HCT116 (cell line): Measurements from ENCODE around the gene GPC5. TPM values are rescaled to one million over a fixed set of nuclear protein-coding genes. Genes with fewer than 3 reads are reported as not detected.
"Not testable (repeated sequence)": the region's sequence is repeated elsewhere in the genome, so short reads cannot be mapped to it uniquely, and the experiment has no call there.

Experiments used
- ATAC-seq: fragments of 200-7000 bp; cut with Tn5 transposase; 2 replicates; pipeline ENCODE4 v1.9.1; 2020; ENCODE audit warnings: mild to moderate bottlenecking, moderate library complexity
- BruUV-seq: library from RNA; stranded (reverse); fragments of 400-500 nt; replicated peaks from 2 replicates; lab custom pipeline; 2021; lab: Mats Ljungman, UMichigan
- CTCF ChIA-PET: fragments of 300-600 bp; sonication (Branson Sonifier 250); formaldehyde crosslinking; loops from one replicate; lab custom pipeline; 2021; ENCODE audit warnings: antibody characterized with exemption; lab: Charles Lee
- POLR2A ChIA-PET: fragments of 300-600, 350-600 bp; sonication (Branson Sonifier 250); formaldehyde crosslinking; loops from one replicate; lab custom pipeline; 2021; ENCODE audit warnings: antibody characterized with exemption; lab: Charles Lee
- RAD21 ChIA-PET, 2 experiments: fragments of 300-600 bp; sonication (Branson Sonifier 250); formaldehyde crosslinking; loops; one replicate each; lab custom pipeline; 2023; ENCODE audit warnings: low total read pairs in 2 of 2; ENCODE audit not compliant: uncharacterized antibody in 2 of 2, unreplicated experiment in 2 of 2, low non-redundant PET in 1 of 2; lab: Charles Lee
- DNase-seq: peaks from one replicate; pipeline ENCODE4 v3.0.0-alpha.2; 2010; ENCODE audit warnings: low read depth, low spot score
- H2AFZ ChIP-seq: fragments of 200-600 bp; shearing (Covaris generic), sonication (generic); 2 replicates; pipeline ENCODE4 v1.6.1; 2017; ENCODE audit warnings: low read depth, mixed run types, mixed read lengths, antibody characterized with exemption, low read length; ENCODE audit not compliant: poor library complexity, severe bottlenecking
- H3K27ac ChIP-seq: 2 replicates; pipeline ENCODE4 v1.5.1; 2012; ENCODE audit warnings: low read depth, low read length
- H3K27me3 ChIP-seq: fragments of 200-600 bp; sonication (generic); 2 replicates; pipeline ENCODE4 v1.6.1; 2016; ENCODE audit warnings: mixed run types, low read length, mixed read lengths; ENCODE audit not compliant: insufficient read depth
- H3K36me3 ChIP-seq, 2 experiments: fragments of 200-500 bp in 1 of 2; fragments of 200-600 bp in 1 of 2; sonication (Bioruptor generic) in 1 of 2; sonication (generic) in 1 of 2; 2 replicates each; pipeline versions ENCODE4 v1.5.1 to v1.6.1; 2014 to 2016; ENCODE audit warnings: low read length in 2 of 2, inconsistent platforms in 1 of 2, mixed read lengths in 1 of 2, mixed run types in 1 of 2; ENCODE audit not compliant: insufficient read depth in 2 of 2, control insufficient read depth in 1 of 2
- H3K4me1 ChIP-seq, 2 experiments: fragments of 200-600 bp in 1 of 2; sonication (generic) in 1 of 2; 2 replicates each; pipeline versions ENCODE4 v1.5.1 to v1.6.1; 2012 to 2017; ENCODE audit warnings: low read length in 2 of 2, inconsistent platforms in 1 of 2, mild to moderate bottlenecking in 1 of 2, mixed read lengths in 1 of 2, mixed run types in 1 of 2, moderate library complexity in 1 of 2; ENCODE audit not compliant: insufficient read depth in 2 of 2, control insufficient read depth in 1 of 2
- H3K4me2 ChIP-seq: fragments of 200-600 bp; sonication (generic); 2 replicates; pipeline ENCODE4 v1.6.1; 2017; ENCODE audit warnings: mixed run types, low read length, mixed read lengths
- H3K4me3 ChIP-seq, 2 experiments: fragments of 200-600 bp in 1 of 2; sonication (generic) in 1 of 2; replicated peaks in 1 of 2; 2 replicates each; pipeline ENCODE4 v1.5.1; 2011 to 2016; ENCODE audit warnings: low read length in 2 of 2, control low read depth in 1 of 2, low read depth in 1 of 2, mild to moderate bottlenecking in 1 of 2, mixed read lengths in 1 of 2, mixed run types in 1 of 2
- H3K79me2 ChIP-seq: fragments of 200-600 bp; sonication (generic); 2 replicates; pipeline ENCODE4 v1.6.1; 2017; ENCODE audit warnings: mild to moderate bottlenecking, mixed run types, low read length, moderate library complexity, mixed read lengths; ENCODE audit not compliant: insufficient read depth
- H3K9ac ChIP-seq: fragments of 200-600 bp; sonication (generic); 2 replicates; pipeline ENCODE4 v1.6.1; 2016; ENCODE audit warnings: low read length, mixed read lengths
- H3K9me2 ChIP-seq: fragments of 200-600 bp; sonication (generic), shearing (Covaris generic); 2 replicates; pipeline ENCODE4 v1.6.1; 2017; ENCODE audit warnings: mixed run types, mild to moderate bottlenecking, moderate library complexity; ENCODE audit not compliant: insufficient read depth
- H3K9me3 ChIP-seq, 2 experiments: fragments of 200-500 bp in 1 of 2; fragments of 200-600 bp in 1 of 2; sonication (Bioruptor generic) in 1 of 2; sonication (generic) in 1 of 2; 2 replicates each; pipeline ENCODE4 v1.6.1; 2014 to 2017; ENCODE audit warnings: low read length in 2 of 2, mixed read lengths in 2 of 2, inconsistent platforms in 1 of 2, low read depth in 1 of 2, mild to moderate bottlenecking in 1 of 2, mixed run types in 1 of 2, moderate library complexity in 1 of 2; ENCODE audit not compliant: control insufficient read depth in 1 of 2, insufficient read depth in 1 of 2
- H4K20me1 ChIP-seq: fragments of 200-600 bp; sonication (generic), shearing (Covaris generic); 2 replicates; pipeline ENCODE4 v1.6.1; 2017; ENCODE audit warnings: mixed run types, mild to moderate bottlenecking, moderate library complexity; ENCODE audit not compliant: insufficient read depth
- EZH2 ChIP-seq: fragments of 200-600 bp; sonication (generic); IDR thresholded peaks from 2 replicates; pipeline ENCODE4 v1.6.1; 2017; ENCODE audit warnings: antibody characterized with exemption, mixed run types
- EZH2phosphoT487 ChIP-seq: fragments of 200-600 bp; IDR thresholded peaks from 2 replicates; pipeline ENCODE4 v1.6.1; 2018; ENCODE audit warnings: antibody characterized with exemption, borderline replicate concordance
- FOSL1 ChIP-seq: IDR thresholded peaks from 2 replicates; pipeline ENCODE4 v1.6.1; 2012; ENCODE audit warnings: low read depth
- RAD21 ChIP-seq: IDR thresholded peaks from 2 replicates; pipeline ENCODE4 v1.6.1; 2012; ENCODE audit warnings: low read depth, mild to moderate bottlenecking
- SIN3A ChIP-seq: IDR thresholded peaks from 2 replicates; pipeline ENCODE4 v1.6.1; 2012; ENCODE audit warnings: low read depth
- SRF ChIP-seq: IDR thresholded peaks from 2 replicates; pipeline ENCODE4 v1.6.1; 2012; ENCODE audit warnings: low read depth
- YY1 ChIP-seq: IDR thresholded peaks from 2 replicates; pipeline ENCODE4 v1.6.1; 2011; ENCODE audit warnings: low read length, low read depth, moderate library complexity, mild to moderate bottlenecking; ENCODE audit not compliant: insufficient replicate concordance; ENCODE audit errors: extremely low read depth
- ZFX ChIP-seq: fragments of 450-650 bp; IDR thresholded peaks from 2 replicates; pipeline ENCODE4 v1.6.1; 2017
- intact Hi-C: fragments of 100-400 bp; cut with micrococcal nuclease; formaldehyde crosslinking; loops from 2 replicates; pipeline ENCODE4 v1.10.0; 2022
- total RNA-seq: library from RNA; stranded (reverse); gene quantifications from one replicate; pipeline ENCODE4 v1.2.1, GENCODE V29; 2021; ENCODE audit not compliant: unreplicated experiment
- TF ChIP-seq, protein P1 (sequence below): IDR thresholded peaks from 2 replicates; pipeline ENCODE4 v1.6.1; 2011; ENCODE audit warnings: mild to moderate bottlenecking, low read length, moderate library complexity; ENCODE audit not compliant: insufficient replicate concordance; ENCODE audit errors: extremely low read depth
- TF ChIP-seq, protein P2 (sequence below), 3 experiments: fragments of 200-600 bp in 1 of 3; sonication (generic) in 1 of 3; IDR thresholded peaks in 2 of 3; conservative IDR thresholded peaks in 1 of 3; 2 replicates each; pipeline ENCODE4 v1.5.1; 2012 to 2017; ENCODE audit warnings: low read depth in 2 of 3, low read length in 2 of 3, antibody characterized with exemption in 1 of 3, borderline replicate concordance in 1 of 3, control low read depth in 1 of 3, mild to moderate bottlenecking in 1 of 3, mixed read lengths in 1 of 3, mixed run types in 1 of 3, moderate library complexity in 1 of 3; ENCODE audit not compliant: insufficient read depth in 1 of 3
- TF ChIP-seq, protein P3 (sequence below): IDR thresholded peaks from 2 replicates; pipeline ENCODE4 v1.6.1; 2012

The GPC5 gene
- total RNA-seq, 1 experiment from 2014 or later = not detected

DNA sequence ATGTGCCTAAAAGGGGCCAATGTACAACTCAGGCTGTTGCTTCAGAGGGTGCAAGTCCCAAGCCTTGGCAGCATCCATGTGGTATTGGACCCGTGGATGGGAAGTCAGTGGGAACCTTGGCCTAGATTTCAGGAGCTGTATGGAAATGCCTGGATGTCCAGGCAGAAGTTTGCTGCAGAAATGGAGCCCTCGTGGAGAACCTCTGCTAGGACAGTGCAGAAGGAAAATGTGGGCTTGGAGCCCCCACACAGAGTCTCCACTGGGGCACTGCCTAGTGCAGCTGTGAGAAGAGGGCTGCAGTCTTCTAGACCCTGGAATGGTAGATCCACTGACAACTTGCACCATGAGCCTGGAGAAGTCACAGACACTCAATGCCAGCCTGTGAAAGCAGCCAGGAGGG, 28.5 kb downstream of the GPC5 start:
- Histone ChIP-seq H3K4me1 (no peaks in the 10 kb centered on the region), H3K9me2 (no peaks in the 10 kb centered on the region), H3K27me3 (no peaks in the 10 kb centered on the region), H3K27ac (no peak overlapping the region), H3K9ac (no peak overlapping the region), H3K79me2 (no peaks in the 10 kb centered on the region), H3K4me2 (no peak overlapping the region), H4K20me1 (no peaks in the 10 kb centered on the region), H2AFZ (no peak overlapping the region), H3K4me3 (no peak overlapping the region), H3K9me3 (peaks cover 0 to 8% of the 10 kb centered on the region in 2 experiments; a peak in 2 of 4 replicates), H3K36me3 (no peaks in the 10 kb centered on the region)
- BruUV-seq = no TSS peak
- ChIA-PET CTCF (no interaction called here), POLR2A (no interaction called here), RAD21 (no interaction called here)
- TF ChIP-seq, protein P1, sequence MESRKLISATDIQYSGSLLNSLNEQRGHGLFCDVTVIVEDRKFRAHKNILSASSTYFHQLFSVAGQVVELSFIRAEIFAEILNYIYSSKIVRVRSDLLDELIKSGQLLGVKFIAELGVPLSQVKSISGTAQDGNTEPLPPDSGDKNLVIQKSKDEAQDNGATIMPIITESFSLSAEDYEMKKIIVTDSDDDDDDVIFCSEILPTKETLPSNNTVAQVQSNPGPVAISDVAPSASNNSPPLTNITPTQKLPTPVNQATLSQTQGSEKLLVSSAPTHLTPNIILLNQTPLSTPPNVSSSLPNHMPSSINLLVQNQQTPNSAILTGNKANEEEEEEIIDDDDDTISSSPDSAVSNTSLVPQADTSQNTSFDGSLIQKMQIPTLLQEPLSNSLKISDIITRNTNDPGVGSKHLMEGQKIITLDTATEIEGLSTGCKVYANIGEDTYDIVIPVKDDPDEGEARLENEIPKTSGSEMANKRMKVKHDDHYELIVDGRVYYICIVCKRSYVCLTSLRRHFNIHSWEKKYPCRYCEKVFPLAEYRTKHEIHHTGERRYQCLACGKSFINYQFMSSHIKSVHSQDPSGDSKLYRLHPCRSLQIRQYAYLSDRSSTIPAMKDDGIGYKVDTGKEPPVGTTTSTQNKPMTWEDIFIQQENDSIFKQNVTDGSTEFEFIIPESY = no peak
- TF ChIP-seq ZFX = no peak
- TF ChIP-seq FOSL1 = no peak
- no peak for TF ChIP-seq RAD21
- TF ChIP-seq, protein P2, sequence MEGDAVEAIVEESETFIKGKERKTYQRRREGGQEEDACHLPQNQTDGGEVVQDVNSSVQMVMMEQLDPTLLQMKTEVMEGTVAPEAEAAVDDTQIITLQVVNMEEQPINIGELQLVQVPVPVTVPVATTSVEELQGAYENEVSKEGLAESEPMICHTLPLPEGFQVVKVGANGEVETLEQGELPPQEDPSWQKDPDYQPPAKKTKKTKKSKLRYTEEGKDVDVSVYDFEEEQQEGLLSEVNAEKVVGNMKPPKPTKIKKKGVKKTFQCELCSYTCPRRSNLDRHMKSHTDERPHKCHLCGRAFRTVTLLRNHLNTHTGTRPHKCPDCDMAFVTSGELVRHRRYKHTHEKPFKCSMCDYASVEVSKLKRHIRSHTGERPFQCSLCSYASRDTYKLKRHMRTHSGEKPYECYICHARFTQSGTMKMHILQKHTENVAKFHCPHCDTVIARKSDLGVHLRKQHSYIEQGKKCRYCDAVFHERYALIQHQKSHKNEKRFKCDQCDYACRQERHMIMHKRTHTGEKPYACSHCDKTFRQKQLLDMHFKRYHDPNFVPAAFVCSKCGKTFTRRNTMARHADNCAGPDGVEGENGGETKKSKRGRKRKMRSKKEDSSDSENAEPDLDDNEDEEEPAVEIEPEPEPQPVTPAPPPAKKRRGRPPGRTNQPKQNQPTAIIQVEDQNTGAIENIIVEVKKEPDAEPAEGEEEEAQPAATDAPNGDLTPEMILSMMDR (IDR thresholded peaks at IDR 0.05 in 2 of 3, conservative IDR thresholded peaks at IDR 0.05 in 1 of 3; ENCODE audit: borderline replicate concordance in 1 of 3, insufficient read depth in 1 of 3, low read depth in 2 of 3, low read length in 2 of 3) = no peak
- TF ChIP-seq SRF = no peak
- no peak for TF ChIP-seq YY1
- no peak for TF ChIP-seq EZH2phosphoT487
- TF ChIP-seq EZH2 = no peak
- TF ChIP-seq, protein P3, sequence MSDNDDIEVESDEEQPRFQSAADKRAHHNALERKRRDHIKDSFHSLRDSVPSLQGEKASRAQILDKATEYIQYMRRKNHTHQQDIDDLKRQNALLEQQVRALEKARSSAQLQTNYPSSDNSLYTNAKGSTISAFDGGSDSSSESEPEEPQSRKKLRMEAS = no peak
- TF ChIP-seq SIN3A = no peak
- DNase-seq = no peak
- ATAC-seq = no peak
- intact Hi-C loops = no loop called here

DNA sequence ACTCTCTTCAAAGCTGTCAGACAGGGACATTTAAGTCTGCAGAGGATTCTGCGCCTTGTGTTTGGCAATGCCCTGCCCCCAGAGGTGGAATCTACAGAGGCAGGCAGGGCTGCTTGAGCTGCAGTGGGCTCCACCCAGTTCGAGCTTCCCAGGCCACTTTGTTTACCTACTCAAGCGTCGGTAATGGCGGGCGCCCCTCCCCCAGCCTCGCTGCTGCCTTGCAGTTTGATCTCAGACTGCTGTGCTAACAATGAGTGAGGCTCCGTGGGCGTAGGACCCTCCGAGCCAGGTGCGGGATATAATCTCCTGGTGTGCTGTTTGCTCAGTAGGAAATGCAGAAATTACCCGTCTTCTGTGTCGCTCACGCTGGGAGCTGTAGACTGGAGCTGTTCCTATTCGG, 40.3 kb downstream of the GPC5 start:
- RAD21 ChIA-PET, H2AFZ ChIP-seq, H3K79me2 ChIP-seq, DNase-seq, intact Hi-C loops, ATAC-seq, H3K4me3 ChIP-seq, H3K4me2 ChIP-seq, H3K27ac ChIP-seq, H3K36me3 ChIP-seq, H3K9me3 ChIP-seq, H3K9ac ChIP-seq, POLR2A ChIA-PET, H3K27me3 ChIP-seq, CTCF ChIA-PET, BruUV-seq, H3K4me1 ChIP-seq, H4K20me1 ChIP-seq, H3K9me2 ChIP-seq: not testable (repeated sequence)
